ENCODE data around the gene MRPS22.

- TF ChIP-seq CTCF (IDR thresholded peaks at IDR 0.05) (no peak), POLR2A (IDR thresholded peaks at IDR 0.05) (no peak)
Observed at GRCh38 chr3:139378587-139379241, 34.9 kb downstream of the MRPS22 start.

Data from lower leg skin (tissue), 3 donors.